GM19395 (cell line): ENCODE results near the gene CACNA2D3.
"Not testable (repeated sequence)": the region's sequence is repeated elsewhere in the genome, so short reads cannot be mapped to it uniquely, and the experiment has no call there.

ENCODE experiments used
- ATAC-seq: cut with Tn5 transposase; IDR thresholded peaks from one replicate; pipeline ENCODE4 v1.9.1; 2021; ENCODE audit warnings: mild to moderate bottlenecking, moderate library complexity; ENCODE audit not compliant: unreplicated experiment

The CACNA2D3 gene

DNA sequence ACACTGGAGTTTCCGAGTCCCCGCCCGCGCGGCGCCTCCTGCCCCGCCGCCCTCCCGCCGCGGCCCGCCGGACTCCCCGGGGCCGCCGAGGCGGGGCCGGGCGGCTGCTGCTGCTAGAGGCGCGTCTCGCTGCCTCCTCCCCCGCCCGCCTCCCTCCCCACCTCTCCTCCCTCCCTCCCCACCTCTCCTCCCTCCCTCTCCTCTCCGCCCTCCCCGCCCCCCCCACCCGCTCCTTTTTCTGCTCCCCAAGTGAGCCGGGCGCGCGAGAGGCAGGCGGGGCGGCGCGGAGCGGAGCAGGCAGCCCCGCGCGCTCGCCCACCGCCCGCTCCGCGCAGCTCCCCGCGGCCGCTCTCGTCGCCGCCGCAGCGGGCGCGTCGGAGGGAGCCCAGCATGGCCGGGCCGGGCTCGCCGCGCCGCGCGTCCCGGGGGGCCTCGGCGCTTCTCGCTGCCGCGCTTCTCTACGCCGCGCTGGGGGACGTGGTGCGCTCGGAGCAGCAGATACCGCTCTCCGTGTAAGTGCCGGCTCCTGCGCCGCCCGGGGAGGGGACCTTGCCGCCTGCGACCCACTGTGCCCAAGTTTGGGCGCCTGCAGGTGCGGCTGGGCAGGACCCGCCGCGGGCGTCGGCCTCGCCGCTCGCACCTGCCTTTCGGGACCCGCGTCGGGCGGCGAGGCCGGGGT, at the start of gene CACNA2D3:
CACNA2D3 (plus strand) TSS at position 229 of the 679 bp plus-strand sequence.
- no peak for ATAC-seq

DNA sequence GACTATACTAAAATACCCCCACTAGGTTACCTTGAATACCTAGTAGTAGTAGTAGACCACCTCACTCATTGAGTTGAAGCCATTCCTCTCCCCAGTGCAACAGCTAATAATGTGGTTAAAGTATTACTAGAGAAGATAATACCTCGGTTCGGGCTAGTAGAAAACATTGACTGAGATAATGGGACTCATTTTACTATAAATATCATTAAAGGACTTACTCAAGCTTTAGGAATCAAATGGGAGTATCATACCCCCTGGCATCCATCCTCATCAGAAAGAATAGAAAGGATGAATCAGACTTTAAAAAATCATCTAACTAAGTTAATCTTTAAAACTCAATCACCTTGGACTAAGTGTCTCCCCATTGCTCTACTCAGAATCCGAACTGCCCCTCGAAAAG, 49.0 kb upstream of the CACNA2D3 start:
- ATAC-seq: no peak

DNA sequence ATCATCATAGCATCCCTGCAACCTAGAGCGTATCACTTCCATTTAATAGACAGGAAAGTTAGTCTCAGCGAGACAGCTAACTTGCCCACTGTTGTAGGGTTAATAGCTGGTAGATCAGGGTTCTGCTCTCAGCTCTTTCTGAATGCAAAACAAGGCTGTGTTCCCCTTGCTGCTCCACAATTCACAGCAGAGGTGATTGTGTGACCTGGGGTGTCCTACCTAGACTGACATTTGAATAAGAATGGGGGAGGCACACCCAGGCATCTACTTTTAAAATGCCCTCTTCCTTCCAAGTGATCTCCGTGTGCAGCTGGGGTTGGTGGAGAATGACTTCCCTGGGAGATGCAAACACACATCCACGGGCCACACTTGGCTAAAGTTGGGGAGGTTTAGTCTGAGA, 43.0 kb upstream of the CACNA2D3 start:
- ATAC-seq: no peak

DNA sequence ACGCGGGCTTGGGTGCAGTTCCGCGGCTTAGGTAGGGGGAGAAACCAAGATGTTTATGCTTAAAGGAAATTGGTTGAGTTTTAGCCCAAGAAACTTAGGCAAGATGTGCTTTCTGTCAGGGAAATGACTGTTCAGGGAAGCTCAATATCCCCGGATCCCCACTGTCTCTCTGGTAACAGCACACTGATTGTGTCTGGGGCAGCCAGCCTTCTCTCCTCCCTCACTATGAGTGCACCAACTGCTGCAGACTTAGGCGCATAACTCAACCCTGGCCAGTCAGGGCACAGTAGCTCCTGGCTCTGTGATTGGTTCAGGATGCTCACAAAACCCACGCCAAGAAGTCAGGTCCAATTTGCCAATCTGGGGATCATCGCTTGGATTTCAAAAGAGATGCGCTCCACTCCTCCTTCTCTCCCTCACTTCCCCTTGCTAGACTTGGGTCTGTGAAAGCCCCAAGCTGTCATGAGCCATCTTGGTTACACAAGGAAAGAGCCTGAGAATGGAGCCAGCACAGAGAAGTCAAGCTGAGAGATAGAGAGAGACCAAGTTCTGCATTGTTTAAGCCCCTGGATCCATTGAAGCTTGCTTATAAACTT, 42.5 kb upstream of the CACNA2D3 start:
- no peak for ATAC-seq

DNA sequence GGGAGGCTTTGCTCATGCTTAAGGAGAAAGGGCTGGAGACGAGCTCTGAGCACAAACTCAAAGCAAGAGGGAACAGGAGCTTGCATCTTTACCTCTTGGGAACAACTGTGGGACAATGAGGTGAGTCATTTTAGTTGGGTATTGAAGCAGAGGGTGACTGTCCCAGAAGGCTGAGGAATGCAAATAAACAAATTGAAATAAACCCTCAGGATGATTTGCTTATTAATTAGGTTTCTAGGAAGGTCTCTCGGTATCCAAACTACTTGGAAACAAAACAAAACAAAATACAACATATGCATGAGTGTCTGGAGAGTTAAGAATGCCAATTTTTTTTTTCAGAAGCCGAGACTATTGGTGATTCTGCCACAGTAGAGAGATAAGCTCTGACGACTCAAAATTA, 38.4 kb upstream of the CACNA2D3 start:
- no peak for ATAC-seq

DNA sequence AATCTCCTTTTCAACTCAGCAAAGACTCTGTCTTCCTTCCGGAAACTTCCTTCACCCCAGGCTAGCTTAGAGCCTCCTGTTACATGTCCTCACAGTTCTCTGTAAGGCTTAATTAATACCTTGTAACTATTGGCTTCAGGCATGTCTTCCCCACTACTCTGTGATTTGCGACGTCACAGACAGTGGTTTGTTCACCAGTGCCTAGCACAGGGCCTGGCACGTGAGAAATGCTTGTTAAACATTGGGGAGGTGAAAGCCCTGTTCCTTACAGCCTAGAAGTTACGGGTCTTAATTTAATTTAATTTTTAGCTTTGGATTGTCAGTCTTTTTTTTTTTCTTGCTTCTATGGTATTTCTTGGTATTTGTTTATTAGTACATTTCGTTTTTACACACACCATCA, 36.4 kb upstream of the CACNA2D3 start:
- ATAC-seq: no peak

DNA sequence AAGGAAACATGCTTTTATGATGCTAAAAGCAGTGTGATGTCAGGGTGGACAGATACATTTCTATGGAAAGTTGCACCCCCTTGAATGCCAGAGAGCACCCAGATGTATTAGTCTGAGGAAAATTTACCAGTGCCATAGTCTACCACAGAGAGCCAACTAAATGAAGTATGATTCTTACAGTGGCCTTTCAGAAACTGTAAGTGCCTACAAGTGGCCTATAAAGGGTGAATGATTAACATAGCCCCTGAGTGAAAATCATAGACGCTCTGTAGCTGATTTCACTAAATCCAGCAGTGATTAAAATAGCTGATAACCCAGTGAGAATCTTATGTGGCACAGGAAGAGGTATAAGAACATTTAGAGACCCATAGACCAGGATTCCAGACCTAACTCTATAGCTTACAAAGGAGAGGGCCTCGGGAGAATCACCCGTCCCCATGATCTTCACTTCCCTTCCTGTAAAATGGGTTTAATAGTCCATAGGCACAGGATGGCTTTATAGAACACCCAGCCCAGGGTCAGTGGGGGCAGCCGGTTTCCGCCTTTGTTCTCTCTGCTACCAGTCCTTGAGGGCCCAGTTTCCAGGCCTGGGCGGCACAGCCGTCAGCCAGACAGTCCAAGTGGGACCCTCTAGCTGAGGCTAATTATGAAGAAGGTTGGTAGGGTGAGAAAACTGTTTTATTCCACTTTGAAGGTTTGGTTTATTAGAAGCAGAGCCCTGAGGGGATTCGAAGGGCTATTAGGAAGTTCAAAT, 35.5 kb upstream of the CACNA2D3 start:
- ATAC-seq: no peak

DNA sequence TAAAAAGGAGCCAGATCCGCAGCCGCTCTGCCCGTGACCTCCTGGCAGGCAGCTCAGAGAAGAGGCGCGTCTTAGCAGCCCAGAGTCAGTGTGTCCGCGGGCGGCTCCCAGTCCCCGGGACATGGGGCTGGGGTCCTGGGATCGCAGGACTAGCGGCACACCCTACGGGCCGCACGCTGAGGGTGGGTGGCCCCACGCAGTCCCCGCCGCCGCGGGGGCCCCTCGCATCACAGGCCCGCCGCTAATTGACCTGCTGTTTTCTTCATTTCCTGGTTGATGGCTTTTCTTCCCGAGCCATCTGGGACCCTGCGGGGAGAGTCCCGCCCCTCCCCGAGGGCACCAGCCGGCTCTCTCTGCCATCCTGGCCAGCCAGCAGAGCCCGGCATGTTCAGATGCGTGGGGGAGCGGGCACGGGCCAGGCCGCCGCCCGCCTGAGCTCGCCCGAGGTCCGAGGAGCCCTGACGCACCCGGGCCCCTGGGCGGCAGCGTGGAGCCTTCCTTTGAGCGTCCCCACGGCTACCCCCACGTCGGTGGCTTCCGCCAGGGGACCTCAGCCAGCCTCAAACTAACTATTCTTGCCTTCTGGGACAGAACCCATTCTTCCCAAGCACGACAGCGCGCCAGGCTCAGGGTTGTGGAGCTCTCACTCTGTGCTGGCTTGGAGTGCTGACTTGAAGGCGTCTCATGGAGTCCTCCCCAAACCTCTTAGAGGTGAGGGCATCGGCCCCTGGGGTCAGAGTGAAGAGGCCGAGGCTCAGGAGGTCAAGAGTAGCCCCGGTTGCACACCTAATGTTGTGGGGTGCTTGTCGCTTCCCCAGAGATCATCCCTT, 34.6 kb upstream of the CACNA2D3 start:
- no peak for ATAC-seq

DNA sequence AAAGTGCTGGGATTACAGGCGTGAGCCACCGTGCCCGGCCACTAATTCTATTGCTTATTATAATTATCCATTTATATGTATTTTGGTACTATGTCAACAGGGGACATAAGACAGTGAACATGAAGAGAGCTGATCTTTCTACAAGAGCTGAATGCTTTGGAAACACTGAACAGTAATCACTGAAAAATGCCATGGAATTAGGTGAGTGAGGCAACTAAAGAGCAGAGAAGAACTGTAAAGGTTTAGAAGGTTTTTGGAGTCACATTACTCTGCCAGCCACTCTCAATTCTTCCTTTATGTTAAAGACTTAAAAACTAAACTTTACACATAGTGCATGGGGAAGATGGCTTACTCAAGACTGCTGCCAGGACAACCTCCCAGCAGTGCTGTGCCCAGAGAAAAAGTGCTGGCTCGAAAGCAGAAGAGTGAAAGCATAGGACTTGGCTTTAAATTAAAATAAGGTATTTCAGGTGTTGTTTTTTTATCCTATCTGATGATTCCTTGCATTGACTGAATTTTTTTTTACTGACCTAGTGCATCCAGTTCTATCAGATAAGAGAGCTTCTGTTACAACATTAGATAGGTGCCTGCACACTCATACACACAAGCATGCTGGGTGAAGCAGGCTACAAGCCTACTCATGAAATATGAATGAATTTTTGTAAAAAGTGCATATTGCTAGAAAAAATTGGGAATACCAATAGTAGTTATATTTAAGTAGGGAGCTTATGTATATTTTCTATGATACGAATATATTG, 28.7 kb upstream of the CACNA2D3 start:
- no peak for ATAC-seq

DNA sequence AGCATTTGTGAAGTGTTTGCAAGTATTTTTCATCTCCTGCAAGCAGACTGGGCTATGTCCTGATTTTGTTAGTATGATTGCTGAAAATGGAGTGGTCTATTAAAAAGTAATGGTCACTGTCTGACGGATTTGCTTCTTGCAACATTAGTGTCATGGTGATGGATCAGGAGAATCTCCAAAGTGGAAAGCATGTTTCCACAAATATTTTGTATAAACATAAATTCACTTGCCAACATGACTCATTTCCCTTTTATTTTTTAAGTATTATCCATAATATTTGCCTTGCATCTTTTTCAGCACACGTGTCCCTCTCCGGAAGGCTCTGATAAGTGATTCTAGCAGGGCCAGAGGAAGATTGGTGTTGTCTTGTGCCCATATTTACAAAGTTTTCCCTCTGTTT, 27.4 kb upstream of the CACNA2D3 start:
- ATAC-seq: no peak

DNA sequence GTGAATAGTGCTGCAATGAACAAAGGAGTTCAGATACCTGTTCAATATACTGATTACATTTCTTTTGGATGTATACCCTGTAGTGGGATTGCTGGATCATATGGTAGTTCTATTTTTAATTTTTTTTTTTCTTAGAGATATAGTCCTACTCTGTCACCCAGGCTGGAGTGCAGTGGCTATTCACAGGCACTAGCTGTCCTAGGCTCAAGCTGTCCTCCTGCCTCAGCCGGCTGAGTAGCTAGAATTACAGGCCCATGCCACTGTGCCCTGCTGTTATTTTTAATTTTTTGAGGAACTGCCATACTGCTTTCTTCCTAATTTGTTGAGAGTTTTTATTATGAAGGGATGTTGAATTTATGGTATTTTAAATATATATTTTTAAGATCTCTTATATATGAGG, 23.0 kb upstream of the CACNA2D3 start:
- no peak for ATAC-seq

DNA sequence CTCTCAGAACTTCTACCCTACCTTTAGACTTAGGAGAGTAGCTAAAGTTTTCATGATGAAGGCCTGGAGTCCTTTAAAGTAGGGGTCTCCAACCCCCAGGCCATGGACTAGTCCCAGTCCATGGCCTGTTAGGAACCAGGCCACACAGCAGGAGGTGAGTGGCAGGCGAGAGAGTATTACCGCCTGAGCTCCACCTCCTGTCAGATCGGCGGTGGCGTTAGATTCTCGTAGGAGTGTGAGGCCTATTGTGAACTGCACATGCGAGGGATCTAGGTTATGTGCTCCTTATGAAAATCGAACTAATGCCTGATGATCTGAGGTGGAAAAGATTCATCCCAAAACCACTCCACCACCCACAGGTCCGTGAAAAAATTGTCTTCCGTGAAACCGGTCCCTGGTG, 18.3 kb upstream of the CACNA2D3 start:
- ATAC-seq: no peak

DNA sequence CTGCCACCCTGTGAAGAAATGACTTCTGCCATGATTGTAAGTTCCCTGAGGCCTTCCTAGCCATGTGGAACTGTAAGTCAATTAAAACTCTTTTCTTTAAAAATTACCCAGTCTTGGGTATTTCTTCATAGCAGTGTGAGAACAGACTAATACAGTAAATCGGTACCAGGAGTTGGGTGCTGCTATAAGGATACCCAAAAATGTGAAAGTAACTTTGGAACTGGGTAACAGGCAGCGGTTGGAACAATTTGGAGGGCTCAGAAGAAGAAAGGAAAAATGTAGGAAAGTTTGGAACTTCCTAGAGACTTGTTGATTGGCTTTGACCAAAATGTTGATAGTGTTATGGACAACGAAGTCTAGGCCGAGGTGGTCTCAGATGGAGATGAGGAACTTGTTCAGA, 6.2 kb upstream of the CACNA2D3 start:
- not testable (repeated sequence) for ATAC-seq

DNA sequence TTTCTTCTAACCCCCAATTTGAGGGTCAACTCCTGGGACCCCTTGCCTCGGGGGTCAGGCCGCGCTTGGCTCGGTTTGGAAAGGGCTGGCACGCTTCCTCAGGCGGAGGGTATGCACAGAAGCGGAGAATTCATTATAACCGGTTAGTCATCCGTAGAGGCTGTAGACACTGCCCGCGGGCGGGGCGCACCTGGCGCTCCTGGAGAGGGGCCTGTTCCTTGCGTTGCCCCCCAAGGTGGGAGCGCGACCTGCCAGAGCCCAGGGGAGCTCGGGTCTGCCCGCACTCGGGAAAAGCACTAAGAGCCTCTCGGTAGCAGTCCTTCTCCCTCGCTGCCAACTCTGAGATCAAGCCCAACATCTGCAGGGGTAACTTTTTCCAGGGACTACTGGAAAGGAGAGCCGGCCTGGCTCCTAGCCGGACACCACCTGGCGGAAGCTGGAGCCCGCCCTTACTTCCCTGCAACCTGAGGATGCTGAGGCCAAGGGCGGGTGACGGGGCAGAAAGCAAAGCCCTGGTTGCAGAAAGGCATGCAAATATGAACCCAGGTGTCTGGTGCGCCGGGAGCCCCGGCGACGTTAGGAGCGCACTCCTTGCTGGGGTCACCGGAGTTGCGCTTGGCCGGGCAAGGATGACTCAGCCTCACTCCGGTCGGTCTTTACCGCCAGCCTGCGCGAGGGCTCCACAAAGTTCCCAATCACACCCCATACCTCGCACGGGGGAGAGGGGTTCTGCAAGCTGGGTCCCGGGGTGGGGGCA, 1.5 kb upstream of the CACNA2D3 start:
- ATAC-seq: no peak

DNA sequence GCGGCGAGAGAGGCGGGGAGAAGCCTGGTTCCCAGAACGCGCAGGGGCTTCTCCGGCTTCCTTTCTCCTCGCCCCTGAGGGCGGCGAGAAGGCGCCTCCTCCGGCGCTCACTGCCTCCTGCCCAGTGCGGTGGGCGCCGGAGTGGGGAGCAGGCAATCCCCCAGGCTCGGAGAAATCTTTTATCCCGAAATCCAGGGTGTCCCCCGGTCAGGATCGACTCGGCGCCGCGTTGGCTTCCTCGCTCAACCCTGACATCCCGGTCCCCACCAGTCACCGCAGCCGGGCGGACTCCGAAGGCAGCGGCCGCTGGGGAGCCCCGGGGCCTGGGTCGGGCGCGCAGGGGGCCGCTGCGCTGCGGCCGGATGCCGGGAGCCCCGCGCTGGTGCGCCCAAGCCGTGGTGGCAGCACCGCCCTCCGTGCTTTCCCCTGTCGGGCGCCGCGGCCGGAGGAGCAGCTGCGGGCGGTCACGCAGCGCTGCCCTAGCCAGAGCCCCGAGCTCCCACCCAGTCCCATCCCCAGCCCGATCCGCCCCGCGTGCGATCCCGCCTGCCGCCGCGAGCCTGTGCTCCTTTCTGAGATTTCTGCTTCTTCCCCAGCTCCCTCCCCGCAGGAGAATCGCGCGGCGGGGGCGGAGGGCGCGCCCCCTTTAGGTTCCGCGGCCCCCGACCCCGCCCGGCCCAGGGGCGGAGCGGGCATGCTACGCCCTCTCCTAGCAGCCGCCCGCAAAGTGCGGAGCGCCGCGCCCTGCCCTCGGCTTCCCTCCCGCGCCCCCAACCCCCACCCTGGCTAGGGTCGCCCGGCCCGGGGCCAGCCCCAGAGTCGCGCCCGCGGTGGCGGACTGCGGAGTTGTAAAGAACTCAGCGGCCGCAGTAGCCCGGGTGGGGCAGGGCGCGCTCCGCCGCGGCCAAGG, 683 bp upstream of the CACNA2D3 start:
- no peak for ATAC-seq

DNA sequence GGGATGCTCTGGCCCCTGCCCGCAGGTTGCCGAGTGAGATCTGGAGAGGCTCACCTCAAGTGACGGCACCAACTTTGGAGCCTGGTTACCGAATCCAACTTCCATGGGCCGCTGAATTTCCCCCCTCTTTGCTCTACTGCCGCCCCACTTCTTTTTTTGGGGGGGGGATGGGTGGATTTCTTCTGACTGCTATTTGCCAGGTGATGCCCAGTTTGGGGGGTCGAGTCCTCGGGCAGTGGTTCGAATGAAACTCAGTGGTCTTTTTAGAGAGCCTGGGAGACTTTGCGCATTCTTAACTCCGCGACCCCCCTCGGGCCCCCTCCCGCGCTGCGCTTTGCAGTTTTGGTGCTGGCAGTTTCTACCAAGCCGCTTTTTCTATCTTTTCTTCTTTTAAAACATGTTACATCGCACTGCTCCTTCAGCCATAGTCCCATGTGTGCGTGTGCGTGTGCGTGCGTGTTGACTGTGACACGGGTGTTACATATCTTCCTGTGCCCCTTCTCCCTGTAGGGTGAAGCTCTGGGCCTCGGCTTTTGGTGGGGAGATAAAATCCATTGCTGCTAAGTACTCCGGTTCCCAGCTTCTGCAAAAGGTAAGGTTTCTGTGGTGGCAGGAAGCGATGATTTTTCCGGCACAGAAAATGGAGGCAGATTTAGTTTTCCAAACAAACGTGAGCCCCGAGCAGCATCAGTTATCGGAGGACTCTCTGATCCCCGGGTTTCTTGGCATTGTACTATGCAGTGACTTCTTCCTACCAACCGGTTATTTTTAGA, 837 bp downstream of the CACNA2D3 start:
- no peak for ATAC-seq

DNA sequence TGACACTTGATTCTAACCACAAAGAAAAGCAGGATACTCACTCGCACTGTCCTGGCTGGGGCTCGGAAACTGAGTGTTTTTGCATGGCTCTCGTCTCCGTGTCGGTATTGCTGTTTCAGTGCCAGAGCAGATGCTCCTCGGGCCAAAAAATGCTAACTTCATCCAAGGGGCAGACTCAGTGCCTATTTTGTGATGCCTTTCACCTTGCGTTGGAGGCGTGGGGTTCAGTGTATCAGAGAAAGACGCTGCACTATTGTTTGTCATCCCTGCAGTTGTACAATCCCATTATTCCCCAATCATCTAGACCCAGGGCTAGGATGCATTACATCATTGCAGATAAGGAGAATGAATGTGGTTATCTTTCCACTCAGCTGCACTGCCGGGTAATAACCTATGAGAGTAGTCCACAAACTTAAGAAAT, 1.4 kb downstream of the CACNA2D3 start:
- ATAC-seq: no peak

DNA sequence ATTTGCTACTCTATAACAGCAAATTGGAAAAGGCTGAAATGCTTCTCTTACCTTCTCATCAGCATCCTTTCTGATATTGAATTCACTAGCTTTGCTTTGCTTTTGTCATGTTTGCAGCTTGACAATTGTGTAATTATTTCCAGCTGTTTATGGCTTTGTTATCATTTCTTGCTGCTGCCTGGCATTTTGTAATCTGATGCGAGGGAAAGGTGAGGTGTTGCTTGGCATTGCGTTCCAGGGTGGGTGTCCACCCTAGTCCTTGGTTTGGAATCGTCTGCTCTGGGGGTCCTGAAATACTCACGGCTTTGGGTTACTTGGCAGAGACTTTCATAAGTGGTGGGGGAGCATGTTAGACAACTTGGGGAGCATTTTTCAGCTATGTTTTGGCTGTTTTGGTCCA, 2.9 kb downstream of the CACNA2D3 start:
- no peak for ATAC-seq
